Upper lobe of left lung (tissue), 4 donors: Measurements from ENCODE around the gene SPTLC1.

Experiments
- CTCF ChIP-seq, 6 experiments: fragments of 450-650 bp in 4 of 6; fragments of 200-600 bp in 2 of 6; sonication (generic) in 2 of 6; IDR thresholded peaks; one replicate each; pipeline ENCODE4 v1.5.1; 2016 to 2019; ENCODE audit warnings: antibody characterized with exemption in 6 of 6
- EP300 ChIP-seq, 4 donors: sonication (generic); formaldehyde crosslinking; IDR thresholded peaks; one replicate each; pipeline ENCODE4 v1.5.1; 2017; ENCODE audit warnings: antibody characterized with exemption in 4 of 4, control low read depth in 2 of 4
- POLR2A ChIP-seq, 4 donors: fragments of 450-650 bp; IDR thresholded peaks; one replicate each; pipeline ENCODE4 v1.5.1; 2016 to 2017; ENCODE audit warnings: antibody characterized with exemption in 4 of 4, mild to moderate bottlenecking in 2 of 4

GRCh38 chr9:92140074-92140753 lies 25.0 kb upstream of the SPTLC1 start:
- no peak for TF ChIP-seq EP300 (IDR thresholded peaks at IDR 0.05)
- TF ChIP-seq CTCF (IDR thresholded peaks at IDR 0.05): peak; percentile 90 to 96 (median 92)
- TF ChIP-seq POLR2A (IDR thresholded peaks at IDR 0.05): no peak
